Heart left ventricle (tissue), 13 donors: ENCODE data around the gene FAAP100.

ENCODE experiments used
- POLR2A ChIP-seq, 2 donors: fragments of 450-650 bp; IDR thresholded peaks; one replicate each; pipeline ENCODE4 v1.6.1; 2017; ENCODE audit warnings: antibody characterized with exemption in 2 of 2, mild to moderate bottlenecking in 2 of 2, moderate library complexity in 2 of 2
- TF ChIP-seq, protein P1 (sequence below), 12 donors: fragments of 200-600 bp; sonication (generic) in 4 of 12; IDR thresholded peaks; one replicate each; pipeline versions ENCODE4 v1.5.0 to v1.8.0; 2018 to 2022; ENCODE audit warnings: antibody characterized with exemption in 12 of 12, mild to moderate bottlenecking in 5 of 12
- donor health status: ischemic (EF 13 %, LVEDD 7.1; RV severe dilation, severe dysfunction).
- donor health status: DM: no; HTN: yes; CAD: no.
- donor health status: DM: no; HTN: no; CAD: no.
- donor health status: ischemic (EF 25% LVEDD 6.9; RV normal size, moderate dysfunction).
- donor health status: ischemic (EF 25% LVEDD 5.7; RV mildly dilated, moderate dysfunction).
- donor health status: ischemic (EF 35%, LVEDD 5.7; RV mildly dilated, moderate dysfunction).
- donor health status: nonischemic (EF 11% LVEDD 7.7; RV severe dilation, severe dysfunction).
- donor health status: DM: yes; HTN: yes; CAD: no.
- donor health status: PGD.
- donor health status: ischemic (EF 29% LVEDD 5.4; RV normal size, mild dysfunction).
- donor health status: nonischemic (EF 23%, LVEDD 6.1; RV moderate dilation, normal function).

DNA sequence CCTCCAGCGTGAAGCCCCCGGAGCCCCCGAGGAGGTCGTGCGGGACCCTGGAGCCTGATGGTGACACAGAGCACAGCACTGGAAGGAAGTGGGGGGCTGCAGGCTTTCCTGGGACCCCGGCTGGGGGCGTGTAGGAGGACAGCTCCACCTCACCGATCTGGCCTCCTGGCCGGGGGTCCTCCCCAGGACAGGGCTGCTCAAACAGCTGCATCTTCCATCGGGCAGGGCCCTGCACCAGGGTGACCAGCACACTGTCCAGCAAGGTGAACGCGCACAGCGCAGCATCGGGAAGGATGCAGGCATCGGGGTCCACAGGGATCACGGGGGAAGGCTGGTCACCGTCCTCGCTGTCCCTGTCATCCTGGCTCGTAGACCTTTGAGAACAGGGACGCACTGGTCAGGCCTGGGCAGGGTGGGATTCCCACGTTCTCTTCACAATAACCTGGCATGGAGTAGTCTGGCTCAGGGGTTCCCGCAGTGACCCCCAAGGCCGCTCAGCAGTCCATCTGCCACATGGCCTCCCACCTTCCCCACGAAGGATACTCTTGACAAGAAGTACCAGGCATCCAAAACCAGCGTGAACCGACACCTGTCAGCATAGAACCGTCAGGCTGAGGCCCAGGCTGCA is 1.2 kb downstream of the FAAP100 start:
- TF ChIP-seq, protein P1, sequence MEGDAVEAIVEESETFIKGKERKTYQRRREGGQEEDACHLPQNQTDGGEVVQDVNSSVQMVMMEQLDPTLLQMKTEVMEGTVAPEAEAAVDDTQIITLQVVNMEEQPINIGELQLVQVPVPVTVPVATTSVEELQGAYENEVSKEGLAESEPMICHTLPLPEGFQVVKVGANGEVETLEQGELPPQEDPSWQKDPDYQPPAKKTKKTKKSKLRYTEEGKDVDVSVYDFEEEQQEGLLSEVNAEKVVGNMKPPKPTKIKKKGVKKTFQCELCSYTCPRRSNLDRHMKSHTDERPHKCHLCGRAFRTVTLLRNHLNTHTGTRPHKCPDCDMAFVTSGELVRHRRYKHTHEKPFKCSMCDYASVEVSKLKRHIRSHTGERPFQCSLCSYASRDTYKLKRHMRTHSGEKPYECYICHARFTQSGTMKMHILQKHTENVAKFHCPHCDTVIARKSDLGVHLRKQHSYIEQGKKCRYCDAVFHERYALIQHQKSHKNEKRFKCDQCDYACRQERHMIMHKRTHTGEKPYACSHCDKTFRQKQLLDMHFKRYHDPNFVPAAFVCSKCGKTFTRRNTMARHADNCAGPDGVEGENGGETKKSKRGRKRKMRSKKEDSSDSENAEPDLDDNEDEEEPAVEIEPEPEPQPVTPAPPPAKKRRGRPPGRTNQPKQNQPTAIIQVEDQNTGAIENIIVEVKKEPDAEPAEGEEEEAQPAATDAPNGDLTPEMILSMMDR (IDR thresholded peaks at IDR 0.05), result no peak
- no peak for TF ChIP-seq POLR2A (IDR thresholded peaks at IDR 0.05)
